Testis (tissue), 2 donors: Measurements from ENCODE around the gene SECISBP2L.

ENCODE experiments used
- CTCF ChIP-seq, 3 experiments: fragments of 450-650 bp in 2 of 3; fragments of 200-600 bp in 1 of 3; sonication (generic) in 1 of 3; IDR thresholded peaks; one replicate each; pipeline ENCODE4 v1.5.1; 2016 to 2019; ENCODE audit warnings: antibody characterized with exemption in 3 of 3, mild to moderate bottlenecking in 2 of 3, moderate library complexity in 1 of 3
- POLR2A ChIP-seq: fragments of 450-650 bp; IDR thresholded peaks from one replicate; pipeline ENCODE4 v1.6.1; 2017; ENCODE audit warnings: antibody characterized with exemption, mild to moderate bottlenecking, moderate library complexity

- TF ChIP-seq CTCF (IDR thresholded peaks at IDR 0.05) (no peak), POLR2A (no peak)
Measured at GRCh38 chr15:48955967-48956366, 90.3 kb downstream of the SECISBP2L start.
